Tibial artery (tissue), 4 donors: Measurements from ENCODE around the gene DHPS.

ENCODE experiments used
- DNase-seq, 2 donors: peaks; one replicate each; pipeline ENCODE4 v3.0.0-alpha.2; 2019
- H3K27ac ChIP-seq, 2 donors: fragments of 200-600 bp; sonication (generic) in 1 of 2; 1 replicate in 1 of 2; 2 replicates in 1 of 2; pipeline ENCODE4 v1.5.1; 2018 to 2019; ENCODE audit warnings: mild to moderate bottlenecking in 1 of 2
- H3K27me3 ChIP-seq, 2 donors: fragments of 200-600 bp; sonication (generic) in 1 of 2; one replicate each; pipeline versions ENCODE4 v1.5.1 to v1.6.0; 2016 to 2019
- H3K36me3 ChIP-seq, 3 donors: fragments of 200-600 bp; sonication (generic) in 2 of 3; one replicate each; pipeline ENCODE4 v1.5.1; 2016 to 2019; ENCODE audit warnings: mild to moderate bottlenecking in 2 of 3
- H3K4me1 ChIP-seq, 4 donors: fragments of 200-600 bp; sonication (generic) in 2 of 4; 1 replicate in 3 of 4; 2 replicates in 1 of 4; pipeline ENCODE4 v1.5.1; 2016 to 2019
- H3K4me3 ChIP-seq, 2 donors: fragments of 200-600 bp; sonication (generic) in 1 of 2; 1 replicate in 1 of 2; 2 replicates in 1 of 2; pipeline ENCODE4 v1.5.1; 2018 to 2019; ENCODE audit warnings: mild to moderate bottlenecking in 2 of 2
- H3K9me3 ChIP-seq, 3 donors: fragments of 200-600 bp; sonication (generic) in 1 of 3; one replicate each; pipeline ENCODE4 v1.5.1; 2016 to 2019
- CTCF ChIP-seq, 2 experiments: fragments of 200-600 bp in 1 of 2; fragments of 450-650 bp in 1 of 2; IDR thresholded peaks; one replicate each; pipeline ENCODE4 v1.5.1; 2017 to 2019; ENCODE audit warnings: antibody characterized with exemption in 2 of 2, mild to moderate bottlenecking in 1 of 2, moderate library complexity in 1 of 2
- intact Hi-C: fragments of 100-400 bp; cut with DNase I; formaldehyde crosslinking; loops from one replicate; pipeline ENCODE4 v1.15.0; 2023; ENCODE audit warnings: low total_unique reads

The DHPS gene

DNA sequence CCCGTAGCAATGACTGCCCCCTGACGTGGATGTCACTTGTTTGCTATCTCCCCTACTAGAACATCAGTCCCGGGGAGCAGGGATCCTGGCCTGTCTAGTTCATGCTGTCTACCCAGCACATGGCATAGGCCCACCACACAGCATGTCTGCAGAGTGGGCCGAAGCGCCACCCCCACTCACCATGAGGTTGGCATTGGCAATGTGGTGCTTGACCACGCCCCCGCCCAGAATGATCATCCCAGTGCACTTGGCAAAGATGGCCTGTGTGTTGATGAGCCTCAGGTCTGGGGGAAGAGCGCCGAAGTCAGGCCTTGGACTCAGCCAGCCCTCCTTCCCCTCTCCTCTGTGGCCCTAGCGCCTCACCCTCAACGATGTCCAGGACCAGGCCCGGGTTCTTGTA lies 4.8 kb downstream of the DHPS start:
- peaks cover 62 to 83% (median 64%) of the 10 kb centered on the region in 3 donors for H3K36me3 ChIP-seq
- intact Hi-C loops = loop anchor here (10.0 kb wide), 1 partner anchor 112 kb away; no protein-coding TSS in a partner anchor
- no peak overlapping the region for H3K27ac ChIP-seq
- no peaks in the 10 kb centered on the region for H3K27me3 ChIP-seq
- H3K9me3 ChIP-seq = no peaks in the 10 kb centered on the region
- DNase-seq = no peak
- no peak for TF ChIP-seq CTCF (IDR thresholded peaks at IDR 0.05)
- peaks cover 0 to 25% (median 6%) of the 10 kb centered on the region in 4 donors for H3K4me1 ChIP-seq
- no peak overlapping the region for H3K4me3 ChIP-seq

GRCh38 chr19:12676384-12676792 lies 5.3 kb downstream of the DHPS start:
- intact Hi-C loops = loop anchor here (10.0 kb wide), 1 partner anchor 112 kb away; no protein-coding TSS in a partner anchor
- H3K27ac ChIP-seq = no peak overlapping the region
- H3K9me3 ChIP-seq = no peaks in the 10 kb centered on the region

GRCh38 chr19:12675940-12676339 lies 5.7 kb downstream of the DHPS start:
- Histone ChIP-seq H3K9me3 (no peaks in the 10 kb centered on the region), H3K27me3 (no peaks in the 10 kb centered on the region), H3K4me1 (peaks cover 0 to 25% (median 7%) of the 10 kb centered on the region in 4 donors), H3K36me3 (peaks cover 62 to 88% (median 64%) of the 10 kb centered on the region in 3 donors), H3K27ac (no peak overlapping the region), H3K4me3 (no peak overlapping the region)
- no peak for DNase-seq
- no peak for TF ChIP-seq CTCF (IDR thresholded peaks at IDR 0.05)
- intact Hi-C loops = loop anchor here (10.0 kb wide), 1 partner anchor 111 kb away; no protein-coding TSS in a partner anchor

More at GRCh38 chr19:12676384-12676792, 5.3 kb downstream of the DHPS start:
- Histone ChIP-seq H3K36me3 (peaks cover 62 to 88% (median 64%) of the 10 kb centered on the region in 3 donors), H3K4me1 (peaks cover 0 to 25% (median 6%) of the 10 kb centered on the region in 4 donors), H3K27me3 (no peaks in the 10 kb centered on the region), H3K4me3 (no peak overlapping the region)
- DNase-seq = peak; percentile 75 to 86
- peak; percentile 70 to 75 for TF ChIP-seq CTCF (IDR thresholded peaks at IDR 0.05)

DNA sequence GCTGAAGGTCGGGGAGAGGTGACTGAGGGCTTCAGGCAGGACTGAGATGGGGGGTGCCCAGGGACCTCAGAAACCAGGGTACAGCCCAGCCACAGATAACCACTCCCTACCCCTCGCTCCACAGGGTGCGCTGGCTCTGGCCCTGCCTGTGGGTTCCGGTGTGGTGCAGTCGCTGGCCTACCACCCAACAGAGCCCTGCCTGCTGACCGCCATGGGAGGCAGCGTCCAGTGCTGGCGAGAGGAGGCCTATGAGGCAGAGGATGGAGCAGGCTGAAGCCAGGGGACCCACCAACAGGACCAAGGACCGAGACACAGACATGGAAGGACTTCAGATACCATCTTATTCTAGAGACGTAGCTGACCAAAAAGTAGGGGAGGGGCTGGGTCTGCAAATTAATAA lies 6.3 kb downstream of the DHPS start:
- DNase-seq = no peak
- intact Hi-C loops = loop anchor here (10.0 kb wide), 1 partner anchor 111 kb away; no protein-coding TSS in a partner anchor
- H3K9me3 ChIP-seq = no peaks in the 10 kb centered on the region
- no peak for TF ChIP-seq CTCF (IDR thresholded peaks at IDR 0.05)
- H3K27ac ChIP-seq = no peak overlapping the region
- H3K36me3 ChIP-seq = peaks cover 62 to 88% (median 64%) of the 10 kb centered on the region in 3 donors
- peaks cover 0 to 25% (median 10%) of the 10 kb centered on the region in 4 donors for H3K4me1 ChIP-seq
- H3K27me3 ChIP-seq = no peaks in the 10 kb centered on the region
- H3K4me3 ChIP-seq = no peak overlapping the region

DNA sequence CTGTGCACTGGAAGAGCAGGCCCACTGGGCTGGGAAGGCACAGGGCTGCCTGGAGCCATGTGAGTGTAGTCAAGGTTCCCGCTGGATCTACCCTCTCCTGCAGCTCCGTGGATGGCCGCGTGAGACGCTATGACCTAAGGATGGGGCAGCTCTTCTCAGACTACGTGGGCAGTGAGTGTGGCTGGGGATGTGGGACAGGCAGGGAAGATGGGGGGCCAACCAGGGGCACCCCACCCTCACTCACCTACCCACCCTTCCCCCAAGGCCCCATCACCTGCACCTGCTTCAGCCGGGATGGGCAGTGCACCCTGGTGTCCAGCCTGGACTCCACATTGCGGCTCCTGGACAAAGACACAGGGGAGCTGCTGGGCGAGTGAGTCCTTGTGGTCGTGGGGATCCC lies 8.9 kb downstream of the DHPS start:
- H3K27me3 ChIP-seq = no peaks in the 10 kb centered on the region

More for the DNA sequence above, 8.9 kb downstream of the DHPS start:
- Histone ChIP-seq H3K4me1 (peaks cover 0 to 34% (median 23%) of the 10 kb centered on the region in 4 donors), H3K36me3 (peaks cover 40 to 68% (median 43%) of the 10 kb centered on the region in 3 donors), H3K4me3 (no peak overlapping the region), H3K27ac (no peak overlapping the region), H3K9me3 (no peaks in the 10 kb centered on the region)
- no peak for TF ChIP-seq CTCF (IDR thresholded peaks at IDR 0.05)
- intact Hi-C loops = loop anchor here (10.0 kb wide), 1 partner anchor 108 kb away; no protein-coding TSS in a partner anchor
- DNase-seq = no peak
